Thyroid gland (tissue), 4 donors: ENCODE data around the gene SLC13A4.

Source experiments
- POLR2A ChIP-seq, 2 donors: fragments of 450-650 bp; IDR thresholded peaks; one replicate each; pipeline ENCODE4 v1.6.1; 2017; ENCODE audit warnings: antibody characterized with exemption in 2 of 2, mild to moderate bottlenecking in 2 of 2, moderate library complexity in 1 of 2
- TF ChIP-seq, protein P1 (sequence below), 6 experiments: fragments of 200-600 bp in 3 of 6; fragments of 450-650 bp in 3 of 6; sonication (generic) in 3 of 6; IDR thresholded peaks; one replicate each; pipeline ENCODE4 v1.5.1; 2016 to 2019; ENCODE audit warnings: antibody characterized with exemption in 6 of 6, mild to moderate bottlenecking in 2 of 6, inconsistent platforms in 1 of 6, moderate library complexity in 1 of 6

DNA sequence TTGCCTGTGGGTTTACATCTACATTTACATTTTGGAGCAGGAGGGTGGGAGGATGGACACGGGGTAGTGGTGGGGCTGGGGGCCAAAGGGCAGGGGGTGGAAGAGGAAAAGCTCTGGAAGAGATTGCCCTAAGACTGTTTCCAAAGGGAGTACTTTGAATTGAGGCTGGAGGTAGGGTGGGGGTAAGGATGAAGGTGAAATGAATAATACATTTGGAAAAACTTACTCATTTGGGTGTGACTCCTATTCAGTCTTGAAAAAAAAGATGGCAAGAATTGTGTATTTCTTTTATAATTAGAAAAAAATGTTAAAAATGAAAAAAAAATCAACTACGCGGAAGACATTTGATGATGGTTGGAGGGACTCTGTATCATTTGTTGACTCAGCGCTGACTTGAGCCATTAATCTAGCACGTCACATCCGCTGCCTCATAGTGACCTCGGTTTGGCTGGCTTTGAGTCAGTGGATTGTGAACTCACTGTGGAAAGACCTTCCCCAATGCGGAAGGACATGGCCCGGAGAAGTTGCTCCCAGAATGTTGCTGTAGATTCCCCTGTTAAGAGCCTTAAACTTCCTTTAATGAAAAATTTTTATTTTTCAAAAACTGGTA, 17.8 kb upstream of the SLC13A4 start:
- TF ChIP-seq POLR2A (IDR thresholded peaks at IDR 0.05) = no peak
- TF ChIP-seq, protein P1, sequence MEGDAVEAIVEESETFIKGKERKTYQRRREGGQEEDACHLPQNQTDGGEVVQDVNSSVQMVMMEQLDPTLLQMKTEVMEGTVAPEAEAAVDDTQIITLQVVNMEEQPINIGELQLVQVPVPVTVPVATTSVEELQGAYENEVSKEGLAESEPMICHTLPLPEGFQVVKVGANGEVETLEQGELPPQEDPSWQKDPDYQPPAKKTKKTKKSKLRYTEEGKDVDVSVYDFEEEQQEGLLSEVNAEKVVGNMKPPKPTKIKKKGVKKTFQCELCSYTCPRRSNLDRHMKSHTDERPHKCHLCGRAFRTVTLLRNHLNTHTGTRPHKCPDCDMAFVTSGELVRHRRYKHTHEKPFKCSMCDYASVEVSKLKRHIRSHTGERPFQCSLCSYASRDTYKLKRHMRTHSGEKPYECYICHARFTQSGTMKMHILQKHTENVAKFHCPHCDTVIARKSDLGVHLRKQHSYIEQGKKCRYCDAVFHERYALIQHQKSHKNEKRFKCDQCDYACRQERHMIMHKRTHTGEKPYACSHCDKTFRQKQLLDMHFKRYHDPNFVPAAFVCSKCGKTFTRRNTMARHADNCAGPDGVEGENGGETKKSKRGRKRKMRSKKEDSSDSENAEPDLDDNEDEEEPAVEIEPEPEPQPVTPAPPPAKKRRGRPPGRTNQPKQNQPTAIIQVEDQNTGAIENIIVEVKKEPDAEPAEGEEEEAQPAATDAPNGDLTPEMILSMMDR (IDR thresholded peaks at IDR 0.05) = no peak
